Activated CD4-positive, alpha-beta memory T cell treated with anti-CD3 and anti-CD28 coated beads for 36 hours (primary cell): Measurements from ENCODE around the gene ADAT1. TPM values are rescaled to one million over a fixed set of nuclear protein-coding genes. Genes with fewer than 3 reads are reported as not detected.
A peak's percentile ranks its signal among the peaks of the same experiment; 100 is the strongest.

Experiments
- CTCF ChIA-PET: fragments of 350-600 bp; sonication (Branson Sonifier 250); formaldehyde crosslinking; loops from one replicate; lab custom pipeline; 2021; ENCODE audit warnings: antibody characterized with exemption, inconsistent platforms; lab: Charles Lee
- POLR2A ChIA-PET: fragments of 350-600 bp; sonication (Branson Sonifier 250); formaldehyde crosslinking; loops from one replicate; lab custom pipeline; 2021; ENCODE audit warnings: antibody characterized with exemption; lab: Charles Lee
- DNase-seq: peaks from one replicate; pipeline ENCODE4 v3.0.0-alpha.2; 2020
- H3K27ac Mint-ChIP-seq: one replicate; pipeline ENCODE4 v1.8.0; 2021; ENCODE audit warnings: mixed read lengths
- H3K27me3 Mint-ChIP-seq: one replicate; pipeline ENCODE4 v1.8.0; 2021; ENCODE audit warnings: mixed read lengths
- H3K36me3 Mint-ChIP-seq: one replicate; pipeline ENCODE4 v1.8.0; 2021; ENCODE audit warnings: mixed read lengths
- H3K4me1 Mint-ChIP-seq: one replicate; pipeline ENCODE4 v1.8.0; 2021; ENCODE audit warnings: low read depth, mixed read lengths
- H3K4me3 Mint-ChIP-seq: one replicate; pipeline ENCODE4 v1.8.0; 2021; ENCODE audit warnings: mild to moderate bottlenecking, mixed read lengths
- H3K9me3 Mint-ChIP-seq: one replicate; pipeline ENCODE4 v1.8.0; 2021; ENCODE audit warnings: mixed read lengths
- intact Hi-C: fragments of 100-400 bp; cut with micrococcal nuclease; formaldehyde crosslinking; loops from one replicate; pipeline ENCODE4 v1.15.1; 2023
- total RNA-seq, 2 experiments: library from RNA; stranded (reverse); gene quantifications; one replicate each; pipeline ENCODE4 v1.2.3, GENCODE V29; 2021

The ADAT1 gene
- total RNA-seq, 2 experiments from 2014 or later: 39.9 to 40.2 TPM

DNA sequence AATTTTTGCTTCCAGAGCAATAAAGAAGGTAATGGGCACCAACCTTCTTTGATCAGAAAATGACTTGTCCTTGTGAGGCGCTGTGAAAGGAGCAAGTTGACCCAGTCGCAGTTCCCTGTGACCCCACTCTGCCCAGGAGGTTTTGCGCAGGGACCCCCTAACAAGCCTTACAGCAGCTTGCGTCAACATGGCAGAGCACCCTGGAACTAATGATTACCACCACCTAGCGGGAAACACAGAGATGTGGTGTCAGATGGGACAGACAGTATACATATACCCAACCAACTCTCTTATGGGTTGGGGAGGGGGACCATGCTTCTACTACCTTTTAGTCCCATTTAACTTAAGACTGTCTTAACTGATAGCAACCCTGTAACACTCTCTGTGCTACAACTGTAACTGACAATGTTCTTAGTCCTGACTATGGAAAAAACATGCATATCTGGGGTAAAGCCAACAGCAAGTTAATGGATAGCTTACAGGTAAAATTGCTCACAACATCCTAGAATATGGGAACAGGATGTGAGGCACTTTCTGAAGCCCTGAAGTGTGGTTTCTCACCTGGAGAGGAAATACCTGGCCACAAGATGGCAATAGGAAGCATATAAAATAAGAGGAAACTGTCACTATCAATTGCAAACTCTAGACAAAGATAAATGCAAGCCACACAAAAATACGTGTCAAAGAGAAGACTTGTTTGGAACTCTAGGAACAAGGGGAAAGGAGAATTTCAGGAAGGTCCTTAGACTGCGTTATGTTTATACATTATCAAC lies 21.3 kb upstream of the ADAT1 start:
- intact Hi-C loops: loop anchor here (5.0 to 10.0 kb wide), 2 partner anchors 977 to 1350 kb away; partner anchors contain the start of genes PSMD7 and RFWD3
- Mint-ChIP-seq H3K27ac (peak overlapping the region; percentile 69), H3K36me3 (peaks cover 56% of the 10 kb centered on the region), H3K9me3 (no peaks in the 10 kb centered on the region), H3K4me3 (peak overlapping the region; percentile 51), H3K27me3 (no peaks in the 10 kb centered on the region), H3K4me1 (peaks cover 44% of the 10 kb centered on the region)
- CTCF ChIA-PET: interaction anchor here (0.6 to 2.1 kb wide), 5 partner anchors 18 to 179 kb away, joined by 3 to 6 read pairs (median 4); partner anchors contain the start of gene TMEM170A
- DNase-seq: no peak
- POLR2A ChIA-PET: interaction anchor here (1.4 kb wide), 2 partner anchors 14 to 21 kb away, joined by 3 to 6 read pairs; partner anchors contain the start of gene ADAT1

DNA sequence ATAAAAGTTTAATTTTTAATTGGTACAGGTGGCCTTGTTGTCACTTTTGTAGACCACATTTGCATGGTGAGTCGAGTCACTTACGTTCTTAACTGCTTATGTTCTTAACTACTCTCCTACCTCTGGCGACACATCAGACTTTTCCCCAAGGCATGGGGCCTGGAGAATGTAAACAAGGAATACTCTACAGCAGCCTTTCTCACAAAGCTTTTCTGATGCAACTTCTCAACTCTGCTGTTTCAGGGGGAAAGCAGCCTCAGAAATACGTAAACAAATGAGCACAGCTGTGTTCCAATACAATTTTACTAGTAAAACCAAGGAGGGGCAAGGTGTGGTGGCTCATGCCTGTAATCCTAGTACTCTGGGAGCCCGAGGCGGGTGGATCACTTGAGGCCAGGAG lies 17.5 kb upstream of the ADAT1 start:
- no peak for DNase-seq
- Mint-ChIP-seq H3K9me3 (no peaks in the 10 kb centered on the region), H3K27ac (no peak overlapping the region), H3K4me1 (peaks cover 40% of the 10 kb centered on the region), H3K27me3 (no peaks in the 10 kb centered on the region), H3K4me3 (no peak overlapping the region), H3K36me3 (peaks cover 68% of the 10 kb centered on the region)
- intact Hi-C loops: loop anchor here (10.0 kb wide), 1 partner anchor 1346 kb away; the partner anchor contains the start of gene PSMD7
- POLR2A ChIA-PET: no interaction called here
- CTCF ChIA-PET: interaction anchor here (1.8 kb wide), 1 partner anchor 176 kb away, joined by 4 read pairs; the partner anchor contains the start of gene TMEM170A

DNA sequence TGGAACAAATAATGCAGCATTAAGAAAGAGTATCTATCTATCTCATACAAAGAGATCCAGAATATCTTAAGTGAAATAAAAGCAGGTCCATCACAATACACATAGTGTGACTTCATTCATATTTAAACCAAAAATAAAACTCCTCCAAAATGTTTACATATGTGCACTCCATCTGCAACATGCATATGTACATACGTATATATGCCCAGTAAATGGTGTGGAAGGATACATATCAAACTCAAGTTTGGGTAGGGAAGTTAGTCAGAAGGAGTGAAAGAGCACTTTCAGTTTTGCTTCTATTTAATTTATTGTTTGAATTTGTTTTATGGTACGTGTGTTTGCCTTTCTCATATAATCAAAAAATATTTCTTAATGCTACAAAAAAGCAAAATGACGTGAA lies 12.0 kb upstream of the ADAT1 start:
- no peaks in the 10 kb centered on the region for H3K27me3 Mint-ChIP-seq
- POLR2A ChIA-PET: no interaction called here

DNA sequence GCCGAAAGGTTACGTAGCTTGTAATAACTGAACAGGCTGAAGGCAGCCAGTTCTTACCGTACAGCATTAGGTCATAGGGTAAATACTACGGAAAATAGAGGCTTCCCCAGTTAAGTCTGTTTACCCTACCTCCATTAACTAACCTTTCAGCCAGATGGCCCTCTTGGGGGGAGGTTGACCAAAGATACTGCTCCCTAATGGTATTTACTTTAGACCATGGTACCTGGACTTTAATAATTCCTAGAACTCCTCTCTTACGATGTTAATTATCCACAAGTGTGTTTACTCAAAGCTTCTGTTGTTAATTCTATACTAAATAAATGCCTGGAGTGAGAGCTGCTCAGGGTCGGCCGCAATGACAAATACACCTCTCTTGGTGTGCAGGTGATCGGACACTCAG lies 9.8 kb upstream of the ADAT1 start:
- DNase-seq: no peak
- Mint-ChIP-seq H3K4me3 (no peak overlapping the region), H3K27me3 (no peaks in the 10 kb centered on the region), H3K9me3 (no peaks in the 10 kb centered on the region), H3K27ac (no peak overlapping the region), H3K4me1 (peaks cover 22% of the 10 kb centered on the region), H3K36me3 (peaks cover 75% of the 10 kb centered on the region)
- intact Hi-C loops: no loop called here
- ChIA-PET POLR2A (interaction anchor here (3.2 kb wide), 1 partner anchor 15 kb away, joined by 11 read pairs; the partner anchor contains the start of genes KARS1 and TERF2IP), CTCF (interaction anchor here (0.9 kb wide), 1 partner anchor 9 kb away, joined by 3 read pairs; no protein-coding TSS in a partner anchor)

More for the DNA sequence above, 12.0 kb upstream of the ADAT1 start:
- intact Hi-C loops: no loop called here
- no peaks in the 10 kb centered on the region for H3K9me3 Mint-ChIP-seq
- DNase-seq: no peak
- no peak overlapping the region for H3K4me3 Mint-ChIP-seq
- H3K27ac Mint-ChIP-seq: no peak overlapping the region
- CTCF ChIA-PET: no interaction called here
- H3K36me3 Mint-ChIP-seq: peaks cover 70% of the 10 kb centered on the region
- H3K4me1 Mint-ChIP-seq: peaks cover 5% of the 10 kb centered on the region

DNA sequence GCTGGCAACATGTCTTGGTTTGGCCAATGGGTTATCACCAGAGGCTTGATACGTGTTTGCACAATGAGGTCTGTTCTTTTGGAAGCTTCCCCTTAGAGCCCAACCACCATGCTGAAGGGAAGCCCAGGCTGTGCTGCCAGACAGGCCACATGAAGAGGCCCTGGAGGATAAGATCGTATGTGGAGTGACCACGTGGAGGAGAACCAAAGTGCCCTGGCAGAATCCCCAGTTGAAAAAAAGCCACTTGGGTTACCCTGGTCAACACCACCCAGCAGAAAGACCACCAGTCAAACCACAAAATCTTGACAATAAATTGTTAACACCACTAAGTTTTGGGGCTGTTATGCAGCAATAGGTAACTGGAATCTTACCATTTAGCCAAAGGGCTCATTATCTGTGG lies 7.0 kb upstream of the ADAT1 start:
- CTCF ChIA-PET: interaction anchor here (2.0 kb wide), 1 partner anchor 8 kb away, joined by 6 read pairs; no protein-coding TSS in a partner anchor
- no peak overlapping the region for H3K27ac Mint-ChIP-seq

DNA sequence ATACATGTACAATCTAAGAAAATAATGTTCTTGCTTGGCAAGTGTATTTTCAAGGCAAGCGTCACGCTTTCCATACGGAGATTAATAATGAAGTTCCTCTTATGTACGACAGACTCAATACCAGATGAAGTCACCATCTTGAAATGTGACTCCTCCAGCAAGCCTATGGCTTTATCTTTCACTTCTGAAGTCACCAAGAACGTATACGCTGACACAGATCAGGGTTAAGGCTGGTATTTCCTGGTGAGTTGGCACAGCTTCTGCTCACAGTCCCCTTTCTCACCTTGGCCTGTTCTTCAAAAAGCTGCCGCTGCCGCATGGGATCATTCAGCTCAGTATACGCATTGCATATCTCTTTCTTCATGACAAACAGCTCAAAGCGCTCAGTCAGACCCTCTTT lies 6.1 kb upstream of the ADAT1 start:
- H3K4me1 Mint-ChIP-seq: peaks cover 32% of the 10 kb centered on the region
- DNase-seq: no peak
- CTCF ChIA-PET: no interaction called here
- H3K36me3 Mint-ChIP-seq: peaks cover 79% of the 10 kb centered on the region
- H3K9me3 Mint-ChIP-seq: no peaks in the 10 kb centered on the region
- H3K27me3 Mint-ChIP-seq: no peaks in the 10 kb centered on the region
- H3K27ac Mint-ChIP-seq: peak overlapping the region; percentile 59
- H3K4me3 Mint-ChIP-seq: no peak overlapping the region
- POLR2A ChIA-PET: no interaction called here
- intact Hi-C loops: no loop called here

More for the DNA sequence above, 7.0 kb upstream of the ADAT1 start:
- POLR2A ChIA-PET: interaction anchor here (1.4 to 3.2 kb wide), 2 partner anchors 11 to 18 kb away, joined by 5 to 11 read pairs; partner anchors contain the start of genes KARS1 and TERF2IP
- no peak for DNase-seq
- peaks cover 29% of the 10 kb centered on the region for H3K4me1 Mint-ChIP-seq
- no peaks in the 10 kb centered on the region for H3K27me3 Mint-ChIP-seq
- no peaks in the 10 kb centered on the region for H3K9me3 Mint-ChIP-seq
- H3K36me3 Mint-ChIP-seq: peaks cover 76% of the 10 kb centered on the region
- intact Hi-C loops: no loop called here
- no peak overlapping the region for H3K4me3 Mint-ChIP-seq

DNA sequence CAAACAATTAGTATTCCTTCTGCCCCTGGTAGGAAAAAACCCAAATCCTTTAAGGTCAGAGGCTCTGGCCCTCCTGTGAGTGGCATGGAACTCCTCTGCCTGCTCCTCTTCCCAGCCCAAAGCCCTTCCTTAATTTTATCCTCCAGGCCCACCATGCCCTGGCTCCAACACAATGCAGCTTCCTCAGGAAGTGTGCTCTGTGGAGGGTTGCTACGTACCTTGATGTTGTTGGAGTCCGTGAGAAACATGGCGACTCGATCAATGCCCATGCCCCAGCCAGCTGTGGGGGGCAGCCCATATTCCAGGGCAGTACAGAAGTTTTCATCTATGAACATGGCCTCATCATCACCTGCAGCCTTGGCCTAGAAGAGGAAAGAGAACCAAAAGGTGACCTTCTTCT lies 5.3 kb upstream of the ADAT1 start:
- intact Hi-C loops: no loop called here
- Mint-ChIP-seq H3K27me3 (no peaks in the 10 kb centered on the region), H3K4me1 (peaks cover 32% of the 10 kb centered on the region), H3K36me3 (peaks cover 72% of the 10 kb centered on the region), H3K4me3 (no peak overlapping the region), H3K27ac (peak overlapping the region; percentile 79), H3K9me3 (no peaks in the 10 kb centered on the region)
- ChIA-PET POLR2A (interaction anchor here (1.0 to 2.5 kb wide), 2 partner anchors 12 to 19 kb away, joined by 3 to 8 read pairs; partner anchors contain the start of genes KARS1 and TERF2IP), CTCF (no interaction called here)
- no peak for DNase-seq

DNA sequence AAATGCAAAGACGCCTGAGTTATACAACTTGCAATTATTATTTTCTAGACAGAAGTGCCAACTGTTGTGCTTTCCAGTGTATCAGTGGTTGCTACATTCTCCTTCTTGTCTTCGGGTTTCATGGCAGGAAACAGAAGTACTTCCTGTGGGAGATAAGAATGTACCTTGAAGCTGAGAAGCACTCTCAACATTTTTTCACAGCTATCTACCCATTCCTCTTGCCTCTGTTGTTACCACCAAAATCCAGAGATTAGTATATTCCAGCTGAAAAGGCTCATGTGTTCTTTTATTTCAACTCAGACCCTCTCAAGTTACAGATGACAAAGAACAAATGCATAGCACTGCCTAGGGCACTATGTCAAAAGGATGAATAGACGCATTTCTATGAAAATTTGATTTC lies 4.8 kb upstream of the ADAT1 start:
- Mint-ChIP-seq H3K9me3 (no peaks in the 10 kb centered on the region), H3K4me1 (peaks cover 32% of the 10 kb centered on the region), H3K27me3 (no peaks in the 10 kb centered on the region), H3K4me3 (no peak overlapping the region), H3K27ac (peak overlapping the region; percentile 79), H3K36me3 (peaks cover 69% of the 10 kb centered on the region)
- ChIA-PET CTCF (no interaction called here), POLR2A (interaction anchor here (1.0 to 2.5 kb wide), 2 partner anchors 12 to 20 kb away, joined by 3 to 8 read pairs; partner anchors contain the start of genes KARS1 and TERF2IP)
- intact Hi-C loops: no loop called here
- DNase-seq: no peak

DNA sequence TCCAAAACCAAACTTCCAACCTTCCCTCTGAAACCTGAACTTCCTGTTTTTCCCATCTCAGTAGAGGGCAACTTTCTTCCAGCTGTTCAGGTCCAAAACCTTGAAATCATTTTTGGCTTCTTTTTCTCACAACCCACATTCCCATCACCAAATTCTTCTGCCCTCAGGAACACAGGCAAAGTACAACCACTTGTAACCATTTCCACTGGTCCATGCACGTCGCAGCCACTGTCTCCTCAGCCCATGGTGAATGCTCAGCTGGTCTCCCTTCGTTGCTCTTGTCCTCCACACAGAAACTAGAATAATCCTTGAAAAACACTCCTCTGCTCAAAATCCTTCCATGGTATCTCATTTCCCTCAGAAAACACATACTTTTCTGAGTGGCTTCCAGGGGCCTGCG lies 3.7 kb upstream of the ADAT1 start:
- Mint-ChIP-seq H3K36me3 (peaks cover 64% of the 10 kb centered on the region), H3K9me3 (no peaks in the 10 kb centered on the region), H3K27ac (peak overlapping the region; percentile 73), H3K4me1 (peaks cover 39% of the 10 kb centered on the region), H3K4me3 (no peak overlapping the region), H3K27me3 (no peaks in the 10 kb centered on the region)
- intact Hi-C loops: no loop called here
- ChIA-PET POLR2A (interaction anchor here (2.5 kb wide), 1 partner anchor 21 kb away, joined by 8 read pairs; the partner anchor contains the start of genes KARS1 and TERF2IP), CTCF (interaction anchor here (0.8 kb wide), 1 partner anchor 18 kb away, joined by 3 read pairs; no protein-coding TSS in a partner anchor)
- DNase-seq: no peak

DNA sequence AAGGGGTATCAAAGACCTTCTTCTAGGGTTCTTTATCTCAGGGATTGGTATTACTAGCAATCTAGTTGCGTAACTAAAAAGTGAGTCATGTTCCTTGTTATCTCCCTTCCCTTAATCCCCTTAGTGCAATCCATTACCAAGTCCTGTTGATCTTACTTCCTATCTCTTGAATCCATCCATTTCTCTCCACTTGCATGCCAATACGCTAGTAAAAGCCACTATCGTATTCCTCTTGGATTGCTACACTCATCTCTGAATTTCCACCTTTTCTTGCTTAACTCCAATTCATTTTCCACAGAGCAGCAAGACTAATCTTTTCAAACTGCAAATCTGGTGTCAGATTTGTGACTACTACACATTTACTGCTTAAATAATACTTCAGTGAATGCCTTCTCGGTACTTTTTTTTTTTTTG lies 1.8 kb upstream of the ADAT1 start:
- POLR2A ChIA-PET: no interaction called here
- H3K4me3 Mint-ChIP-seq: no peak overlapping the region
- no peak for DNase-seq
- CTCF ChIA-PET: no interaction called here
- intact Hi-C loops: no loop called here
- peaks cover 57% of the 10 kb centered on the region for H3K36me3 Mint-ChIP-seq
- H3K27me3 Mint-ChIP-seq: no peaks in the 10 kb centered on the region
- H3K27ac Mint-ChIP-seq: peak overlapping the region; percentile 25
- peaks cover 58% of the 10 kb centered on the region for H3K4me1 Mint-ChIP-seq
- no peaks in the 10 kb centered on the region for H3K9me3 Mint-ChIP-seq

DNA sequence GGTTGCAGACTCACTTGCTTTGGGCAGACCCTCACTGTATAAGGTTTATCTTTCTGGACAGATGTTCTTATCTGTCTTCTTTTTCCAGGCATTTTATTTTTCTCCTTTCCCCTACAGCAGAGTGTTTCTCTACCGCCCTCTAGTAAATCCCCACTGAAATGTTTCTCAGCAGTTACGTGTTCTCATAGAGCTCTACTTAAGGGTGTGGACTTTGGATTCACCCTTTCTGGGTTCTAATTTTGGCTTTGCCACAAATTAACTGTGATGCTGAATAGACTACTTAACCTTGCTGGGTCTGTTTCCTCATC lies 2.0 kb downstream of the ADAT1 start:
- ChIA-PET CTCF (interaction anchor here (0.7 to 5.1 kb wide), 13 partner anchors 9 to 422 kb away, joined by 3 to 35 read pairs (median 5); partner anchors contain the start of genes GABARAPL2, KARS1, TERF2IP and TMEM231), POLR2A (interaction anchor here (1.1 to 3.7 kb wide), 5 partner anchors 8 to 187 kb away, joined by 3 to 83 read pairs (median 4); partner anchors contain the start of genes CFDP1, GABARAPL2, KARS1 and TERF2IP)
- H3K27me3 Mint-ChIP-seq: no peaks in the 10 kb centered on the region
- no peak for DNase-seq
- peak overlapping the region; percentile 96 for H3K4me3 Mint-ChIP-seq
- peaks cover 43% of the 10 kb centered on the region for H3K36me3 Mint-ChIP-seq
- intact Hi-C loops: loop anchor here (2.0 kb wide), 1 partner anchor 610 kb away; no protein-coding TSS in a partner anchor
- H3K9me3 Mint-ChIP-seq: no peaks in the 10 kb centered on the region
- H3K27ac Mint-ChIP-seq: peak overlapping the region; percentile 78
- H3K4me1 Mint-ChIP-seq: peaks cover 50% of the 10 kb centered on the region
